GM18511 (cell line): ENCODE data around the gene DPY19L2.
"Not testable (repeated sequence)": the region's sequence is repeated elsewhere in the genome, so short reads cannot be mapped to it uniquely, and the experiment has no call there.

ENCODE experiments used
- ATAC-seq: cut with Tn5 transposase; IDR thresholded peaks from one replicate; pipeline ENCODE4 v1.9.1; 2021; ENCODE audit warnings: mild to moderate bottlenecking, moderate library complexity; ENCODE audit not compliant: unreplicated experiment

DPY19L2 gene

DNA sequence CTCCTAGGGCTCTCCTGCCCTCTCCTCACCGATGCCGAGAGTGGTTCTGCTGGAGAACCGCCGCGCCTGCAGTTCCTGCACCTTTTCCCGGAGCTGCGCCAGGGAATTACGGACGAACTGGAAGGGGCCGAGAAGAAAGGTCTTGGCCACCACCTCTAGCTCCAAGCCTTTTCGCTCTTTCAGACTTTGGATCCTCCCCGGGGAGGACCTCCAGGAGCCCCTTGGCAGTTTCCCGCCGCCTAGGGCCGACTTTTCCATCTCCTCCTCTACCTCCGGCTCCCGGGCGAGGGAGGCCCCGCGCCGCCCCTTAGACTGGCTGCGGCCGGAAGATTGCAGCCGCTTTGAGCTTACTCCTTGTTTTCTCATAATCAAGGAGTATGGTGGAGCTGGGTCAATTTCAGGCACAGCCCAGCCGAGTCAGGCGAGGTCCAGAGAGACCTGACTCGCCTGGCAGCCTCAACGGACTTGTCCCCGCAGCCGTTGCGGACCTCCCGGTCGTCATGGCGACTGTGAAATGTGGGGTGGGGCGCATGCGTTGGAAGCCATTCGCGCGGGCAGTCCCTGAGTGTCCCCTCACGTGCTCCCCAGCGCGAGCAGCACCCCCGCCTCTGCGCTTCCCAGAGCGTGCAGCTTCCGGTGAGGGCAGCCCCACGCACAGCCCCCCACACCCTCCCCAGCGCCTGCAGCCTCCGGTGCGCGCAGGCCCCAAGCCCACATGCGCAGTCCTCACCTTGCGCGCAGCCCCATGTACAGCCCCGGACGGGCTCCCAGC is at the start of gene DPY19L2:
DPY19L2 (minus strand) TSS at position 466 of the 772 bp plus-strand sequence; CDS start at position 366, 100 bp downstream.
- ATAC-seq: peak; percentile 58

GRCh38 chr12:63716891-63717290 is 48.6 kb upstream of the DPY19L2 start:
- ATAC-seq: not testable (repeated sequence)

- ATAC-seq: not testable (repeated sequence)
Observed at GRCh38 chr12:63715107-63715625, 46.9 kb upstream of the DPY19L2 start.

- not testable (repeated sequence) for ATAC-seq
Observed at GRCh38 chr12:63714409-63714808, 46.1 kb upstream of the DPY19L2 start.

DNA sequence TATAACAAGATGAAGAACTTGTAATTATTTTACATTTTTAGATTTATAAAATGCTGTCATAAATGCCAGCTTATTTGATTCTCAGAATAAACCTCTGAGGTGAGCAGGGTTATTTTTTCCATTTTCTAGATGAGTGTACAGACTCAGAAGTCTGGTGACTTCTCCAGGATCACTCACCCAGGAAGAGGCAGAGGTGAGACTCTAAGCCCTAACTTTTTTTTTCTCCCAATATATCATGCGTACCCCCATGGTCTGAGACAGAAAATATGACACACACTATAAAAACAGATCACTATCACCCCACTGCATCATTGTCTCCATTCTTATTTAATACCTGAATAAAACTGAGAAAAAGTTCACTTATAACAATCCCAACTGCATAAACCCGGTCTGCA is 45.4 kb upstream of the DPY19L2 start:
- peak; percentile 27 for ATAC-seq

GRCh38 chr12:63712979-63713680 is 44.8 kb upstream of the DPY19L2 start:
- not testable (repeated sequence) for ATAC-seq

DNA sequence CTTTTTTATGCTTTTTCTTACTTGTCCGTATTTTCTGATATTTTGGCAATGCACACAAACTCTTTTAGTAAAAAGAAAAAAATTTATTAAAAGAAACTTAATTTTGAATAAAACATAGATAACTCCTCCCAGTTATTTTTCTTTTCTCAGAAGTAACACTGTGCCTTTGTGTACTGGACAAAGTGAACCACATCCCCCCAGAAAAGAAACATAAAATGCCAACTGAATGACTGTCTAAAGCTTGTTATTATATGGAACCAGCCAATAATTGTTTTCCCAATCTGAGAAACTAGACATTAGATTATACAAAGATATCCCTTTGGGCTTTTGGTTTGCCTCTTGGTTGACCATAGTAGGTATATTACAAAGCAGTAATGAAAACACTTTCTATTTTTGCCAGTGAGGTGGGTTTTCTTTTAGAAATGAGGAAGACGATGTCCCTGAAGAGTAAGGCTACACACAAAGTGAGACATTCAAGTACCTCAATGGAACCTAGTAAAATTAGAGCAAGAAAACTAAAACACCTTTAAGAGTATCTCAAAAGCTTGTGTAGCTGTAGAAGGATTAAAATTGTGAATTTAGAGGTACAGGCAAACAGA is 44.2 kb upstream of the DPY19L2 start:
- ATAC-seq: not testable (repeated sequence)

- ATAC-seq: not testable (repeated sequence)
Observed at GRCh38 chr12:63711339-63711738, 43.0 kb upstream of the DPY19L2 start.

GRCh38 chr12:63706336-63706735 is 38.0 kb upstream of the DPY19L2 start:
- ATAC-seq: no peak

- not testable (repeated sequence) for ATAC-seq
Observed at GRCh38 chr12:63699678-63700382, 31.5 kb upstream of the DPY19L2 start.

GRCh38 chr12:63699011-63699410 is 30.7 kb upstream of the DPY19L2 start:
- ATAC-seq: not testable (repeated sequence)

DNA sequence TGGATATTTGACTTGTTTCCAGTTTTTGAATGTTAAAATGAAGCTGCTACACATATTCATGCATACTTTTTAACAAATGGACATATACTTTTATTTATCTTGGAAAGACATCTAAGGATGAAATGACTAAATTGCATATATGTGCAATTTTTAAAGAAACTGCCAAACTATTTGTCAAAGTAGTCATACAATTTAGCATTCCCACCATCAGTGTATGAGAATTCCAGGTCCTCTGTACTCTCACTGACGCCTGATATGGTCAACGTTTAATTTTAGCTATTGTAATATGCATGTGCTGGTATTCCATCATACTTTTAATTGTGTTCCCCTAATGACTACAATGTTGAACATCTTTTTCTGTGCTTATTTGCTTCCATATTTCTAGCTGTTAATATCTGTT is 22.5 kb upstream of the DPY19L2 start:
- ATAC-seq: not testable (repeated sequence)

DNA sequence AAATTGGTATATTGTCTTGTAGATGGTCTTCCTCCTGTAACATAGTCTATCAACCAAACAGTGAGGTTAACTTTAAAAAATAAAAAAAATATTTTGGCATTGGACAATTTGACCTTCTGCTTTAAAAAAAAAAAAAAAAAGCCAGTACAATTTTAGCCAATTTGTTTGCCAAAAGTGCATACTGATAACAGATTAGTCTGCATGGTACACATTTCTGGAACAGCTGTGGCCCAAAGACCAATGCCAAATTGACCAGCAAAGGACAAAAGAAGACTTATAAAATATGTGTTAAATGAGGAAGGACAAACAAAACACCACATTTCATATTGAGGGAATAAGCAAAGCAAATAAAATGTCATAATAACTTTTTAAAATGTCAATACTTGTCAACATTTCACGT is 20.8 kb upstream of the DPY19L2 start:
- not testable (repeated sequence) for ATAC-seq

GRCh38 chr12:63686623-63687022 is 18.3 kb upstream of the DPY19L2 start:
- not testable (repeated sequence) for ATAC-seq

GRCh38 chr12:63685789-63686188 is 17.5 kb upstream of the DPY19L2 start:
- ATAC-seq: not testable (repeated sequence)

DNA sequence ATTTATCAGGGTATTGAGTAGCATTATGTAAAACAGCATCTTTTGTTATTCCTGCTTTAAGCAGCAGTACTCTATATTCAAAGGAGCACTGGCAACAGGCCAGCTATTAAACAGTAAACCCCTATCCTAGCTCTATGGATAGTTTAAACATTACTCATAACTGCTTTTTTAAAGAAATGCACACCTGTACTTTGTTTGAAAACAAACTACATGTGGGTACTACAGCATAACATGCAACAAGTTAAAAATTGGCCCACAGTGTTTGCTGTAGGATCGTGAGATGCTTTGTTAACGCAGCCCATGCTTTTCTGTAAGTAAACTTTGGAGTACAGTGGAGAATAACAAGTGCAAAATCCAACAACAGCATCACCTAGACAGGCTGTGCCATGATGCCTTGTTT is 14.3 kb upstream of the DPY19L2 start:
- not testable (repeated sequence) for ATAC-seq

DNA sequence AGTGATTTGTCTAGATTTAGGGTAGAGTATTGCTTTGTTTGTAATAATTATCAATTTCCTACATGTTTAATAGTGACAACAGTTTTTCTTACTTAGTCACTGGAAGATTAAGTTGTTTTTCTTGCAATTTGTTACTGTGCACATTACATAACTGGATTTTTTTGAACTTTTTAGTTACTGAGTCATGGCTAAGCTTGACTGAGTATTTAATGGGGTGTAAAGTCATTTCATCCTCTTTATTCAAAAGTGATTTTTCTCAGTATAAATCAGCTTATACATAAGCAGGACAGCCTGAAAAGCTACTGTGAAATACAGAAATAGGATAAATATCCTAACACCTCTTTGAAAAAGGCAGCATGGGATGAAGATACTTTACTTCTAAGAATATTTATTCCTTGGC is 12.5 kb upstream of the DPY19L2 start:
- ATAC-seq: not testable (repeated sequence)

DNA sequence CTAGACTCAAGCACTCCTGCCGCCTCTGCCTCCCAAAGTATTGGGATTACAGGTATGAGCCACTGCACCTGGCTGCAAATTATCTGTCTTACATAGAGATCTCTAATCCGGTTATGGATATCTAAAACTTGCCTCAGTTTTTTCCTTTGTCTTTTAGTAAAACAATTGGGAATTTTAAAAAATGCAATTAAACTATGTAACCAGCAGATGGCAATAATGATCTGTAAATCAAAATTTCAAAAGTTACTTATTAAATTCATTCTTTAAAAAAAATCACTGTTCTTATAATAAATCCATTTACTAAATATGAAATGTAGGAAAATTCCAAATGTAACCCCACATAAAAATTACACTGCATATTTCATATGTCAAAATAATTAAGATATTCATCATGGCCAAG is 4.3 kb upstream of the DPY19L2 start:
- not testable (repeated sequence) for ATAC-seq

DNA sequence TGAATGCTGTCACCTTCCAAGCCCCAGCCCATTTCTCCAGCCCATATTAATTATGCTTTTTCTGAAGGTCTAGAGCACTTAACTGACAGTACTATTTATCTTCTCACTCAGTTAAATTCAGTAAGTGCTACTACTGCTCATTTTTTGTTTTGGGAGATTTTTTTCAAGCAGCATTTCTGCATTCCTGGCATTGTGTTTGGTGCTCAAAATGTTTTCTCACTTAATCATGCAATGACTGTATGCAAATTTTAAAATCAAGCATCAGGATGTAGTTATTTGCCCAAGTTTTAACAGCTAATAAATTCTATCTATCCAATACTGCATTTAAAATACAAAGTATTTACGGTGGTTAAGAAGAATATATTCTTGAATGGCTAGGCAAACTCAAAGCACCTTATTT is 1.6 kb upstream of the DPY19L2 start:
- not testable (repeated sequence) for ATAC-seq

- not testable (repeated sequence) for ATAC-seq
Observed at GRCh38 chr12:63669427-63669826, 1.1 kb upstream of the DPY19L2 start.
